NCI-H1694 (cell line): ENCODE data around the gene SLC16A3.
"Not testable (repeated sequence)": the region's sequence is repeated elsewhere in the genome, so short reads cannot be mapped to it uniquely, and the experiment has no call there.

Experiments used
- DNase-seq: peaks from one replicate; lab custom pipeline; 2025; lab: John Stamatoyannopoulos, UW

SLC16A3 gene

GRCh38 chr17:82228842-82229697 lies at the start of gene SLC16A3:
SLC16A3 (plus strand) TSS chr17:82229042; CDS start chr17:82236009, 6,967 bp downstream.
- no peak for DNase-seq

GRCh38 chr17:82179412-82179811 lies 49.4 kb upstream of the SLC16A3 start:
- DNase-seq = no peak

GRCh38 chr17:82179946-82180475 lies 48.8 kb upstream of the SLC16A3 start:
- DNase-seq = no peak

DNA sequence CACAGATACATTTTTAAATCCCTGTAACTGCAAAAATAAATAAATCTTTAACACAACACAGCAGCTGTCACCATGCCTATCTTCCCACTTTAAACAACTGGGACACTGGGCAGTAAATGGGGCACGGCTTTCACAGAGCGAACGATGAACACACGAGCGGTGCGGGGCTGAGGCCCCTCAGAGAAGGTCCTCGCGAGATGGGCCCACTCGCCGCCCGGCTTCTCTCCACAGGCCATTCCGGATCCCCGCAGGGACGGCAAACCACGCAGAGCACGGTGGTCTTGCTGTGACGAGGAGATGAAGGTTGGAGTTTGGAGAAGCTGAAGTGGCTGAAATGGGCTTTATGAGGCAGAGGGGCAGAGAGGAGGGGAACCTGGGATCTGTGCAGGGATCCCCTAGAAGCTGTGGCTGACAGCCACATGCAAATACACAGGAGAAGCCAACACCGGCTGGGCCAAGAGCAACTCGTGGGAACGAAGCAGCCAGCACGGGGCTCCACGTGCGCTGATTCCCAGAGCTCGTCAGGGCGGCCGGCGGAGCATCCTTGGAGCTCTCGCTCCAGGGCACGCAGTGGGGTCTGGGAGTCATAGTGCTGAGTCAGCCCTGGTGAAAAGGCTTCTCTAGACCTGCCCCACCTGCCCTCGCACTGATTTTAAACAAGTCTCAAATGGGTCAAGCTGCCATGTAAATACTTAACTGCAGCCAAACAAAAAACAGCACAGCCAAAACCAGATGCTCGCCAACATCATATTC lies 47.9 kb upstream of the SLC16A3 start:
- DNase-seq = peak; percentile 44

- no peak for DNase-seq
These were observed 44.1 kb upstream of the SLC16A3 start for GRCh38 chr17:82184761-82185160.

DNA sequence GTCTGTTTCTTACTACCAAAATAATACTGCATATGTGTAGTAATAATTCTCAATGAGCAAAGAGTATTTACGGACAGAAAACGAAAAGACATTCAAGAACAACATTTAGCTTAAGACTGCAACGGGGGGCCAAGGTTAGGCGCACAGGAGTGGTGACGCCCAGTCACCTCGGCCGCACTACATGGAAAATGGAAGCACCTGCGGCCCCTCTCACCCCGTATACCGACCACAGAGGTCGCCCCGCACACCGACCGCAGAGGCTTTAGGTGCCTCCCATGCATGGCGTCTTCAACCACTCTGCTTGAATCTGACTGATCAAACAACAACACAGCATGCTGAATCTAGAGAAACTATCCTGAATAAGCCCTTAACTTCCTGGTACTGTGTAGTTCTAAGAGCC lies 42.6 kb upstream of the SLC16A3 start:
- no peak for DNase-seq

DNA sequence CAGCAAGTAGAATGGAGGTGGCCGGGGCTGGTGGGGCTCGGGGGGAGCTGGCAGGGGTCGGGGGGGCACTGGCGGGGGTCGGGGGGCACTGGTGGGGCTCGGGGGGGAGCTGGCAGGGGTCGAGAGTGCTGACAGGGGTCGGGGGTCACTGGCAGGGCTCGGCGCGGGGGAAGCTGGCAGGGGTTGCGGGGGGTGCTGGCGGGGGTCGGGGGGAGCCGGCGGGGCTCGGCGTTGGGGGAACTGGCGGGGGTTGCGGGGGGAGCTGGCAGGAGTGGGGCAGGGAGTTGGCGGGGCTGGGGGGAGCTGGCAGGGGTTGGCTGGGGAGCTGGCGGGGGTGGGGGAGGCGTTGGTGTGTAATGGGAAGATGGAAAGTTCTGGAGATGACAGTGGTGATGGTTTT lies 41.3 kb upstream of the SLC16A3 start:
- no peak for DNase-seq

DNA sequence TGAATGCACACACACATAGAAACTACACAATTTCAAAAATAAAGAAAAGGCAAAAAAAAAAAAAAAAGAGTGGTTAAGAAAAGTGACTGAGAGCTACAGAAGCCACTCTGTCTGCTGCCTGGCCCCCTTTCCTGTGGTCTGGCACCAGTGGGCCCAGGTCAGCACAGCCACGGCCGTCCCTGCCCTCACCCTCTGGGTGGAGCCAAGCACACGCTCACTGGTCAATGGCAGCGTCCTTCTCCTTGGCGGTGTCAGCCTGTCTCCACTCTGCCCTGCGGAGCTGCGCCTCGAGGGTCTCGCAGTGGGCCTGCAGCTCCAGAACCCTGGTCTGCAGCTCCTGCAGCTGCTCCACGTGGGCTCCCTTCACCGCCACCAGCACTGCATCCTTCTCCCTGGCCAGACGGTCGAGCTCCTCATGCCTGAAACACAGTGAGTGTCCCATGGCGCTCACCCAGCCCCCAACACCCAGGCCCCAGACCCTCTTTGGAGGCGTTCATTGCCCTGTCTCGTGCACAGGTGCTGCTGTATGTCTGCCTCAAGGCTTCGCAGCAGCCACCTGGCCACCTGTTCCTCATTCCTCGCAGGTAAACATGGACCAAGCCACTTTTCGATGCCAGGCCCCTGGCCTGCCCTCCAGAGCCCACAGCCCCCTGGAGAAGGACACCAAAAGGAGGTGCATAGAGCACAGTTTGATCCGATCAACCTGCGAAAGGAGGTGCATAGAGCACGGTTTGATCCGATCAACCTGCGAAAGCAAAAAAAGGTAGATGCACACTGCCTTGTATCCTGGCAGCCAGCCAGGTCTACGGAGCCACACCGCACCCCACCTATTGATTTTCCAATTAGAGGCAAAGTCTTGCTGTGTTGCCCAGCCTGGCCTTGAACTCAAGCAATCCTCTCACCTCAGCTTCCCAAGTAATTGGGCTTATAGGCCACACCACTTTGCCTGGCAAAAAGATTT lies 40.6 kb upstream of the SLC16A3 start:
- no peak for DNase-seq

GRCh38 chr17:82193050-82193449 lies 35.8 kb upstream of the SLC16A3 start:
- not testable (repeated sequence) for DNase-seq

DNA sequence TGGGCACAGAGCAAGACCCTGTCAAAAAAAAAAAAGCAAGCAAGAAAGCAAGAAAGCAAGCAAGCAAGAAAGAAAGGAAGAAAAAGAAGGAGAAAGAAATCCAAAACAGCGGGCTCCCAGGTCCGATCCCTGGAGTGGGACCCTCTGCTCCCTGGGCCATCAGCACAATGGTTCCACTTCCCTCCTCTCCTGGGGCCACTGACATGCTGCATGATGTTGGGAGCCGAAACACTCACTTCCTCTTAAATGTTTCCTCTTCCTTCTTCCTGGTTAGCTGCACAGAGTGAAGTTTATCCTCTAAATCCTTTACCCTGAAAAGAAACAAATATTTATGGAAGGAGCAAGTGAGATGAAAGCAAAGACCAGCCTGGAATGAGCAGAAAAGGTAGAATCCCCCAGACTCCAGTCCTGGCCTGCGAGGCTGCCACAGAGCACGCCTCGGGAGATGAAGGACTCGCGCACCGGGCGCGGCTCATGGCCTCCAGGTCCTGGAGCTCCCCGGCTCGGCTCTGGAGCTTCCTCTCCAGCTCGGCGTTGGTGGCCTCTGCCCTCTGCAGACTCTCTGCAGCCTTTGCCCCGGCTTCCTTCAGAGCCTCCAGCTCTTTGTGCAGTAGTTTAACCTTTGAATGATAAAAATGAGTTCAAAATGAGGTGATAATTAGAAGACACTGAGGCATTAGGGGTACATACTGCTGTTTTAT lies 35.2 kb upstream of the SLC16A3 start:
- DNase-seq = no peak

GRCh38 chr17:82194765-82195164 lies 34.1 kb upstream of the SLC16A3 start:
- DNase-seq = no peak

GRCh38 chr17:82195675-82196672 lies 32.9 kb upstream of the SLC16A3 start:
- no peak for DNase-seq

DNA sequence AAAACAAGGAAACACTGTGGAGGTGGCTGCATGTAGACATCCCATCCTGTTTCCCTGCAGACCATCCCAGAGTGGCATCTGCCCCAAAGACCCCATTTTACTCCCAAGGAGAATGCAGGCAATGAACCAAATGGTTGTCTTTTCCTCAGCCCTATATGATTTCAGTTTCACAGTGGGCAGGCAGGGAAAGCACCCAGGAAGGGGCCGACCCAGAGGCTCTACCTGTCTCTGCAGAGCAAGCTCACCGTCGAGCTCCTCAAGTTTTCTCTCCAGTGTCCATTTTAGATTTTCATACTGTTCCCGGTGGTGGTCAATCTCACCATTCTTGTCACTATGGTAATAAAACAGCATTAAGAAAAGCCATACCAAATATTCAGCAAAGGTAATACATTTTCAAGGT lies 30.8 kb upstream of the SLC16A3 start:
- DNase-seq = no peak

GRCh38 chr17:82199496-82199895 lies 29.3 kb upstream of the SLC16A3 start:
- DNase-seq = no peak

DNA sequence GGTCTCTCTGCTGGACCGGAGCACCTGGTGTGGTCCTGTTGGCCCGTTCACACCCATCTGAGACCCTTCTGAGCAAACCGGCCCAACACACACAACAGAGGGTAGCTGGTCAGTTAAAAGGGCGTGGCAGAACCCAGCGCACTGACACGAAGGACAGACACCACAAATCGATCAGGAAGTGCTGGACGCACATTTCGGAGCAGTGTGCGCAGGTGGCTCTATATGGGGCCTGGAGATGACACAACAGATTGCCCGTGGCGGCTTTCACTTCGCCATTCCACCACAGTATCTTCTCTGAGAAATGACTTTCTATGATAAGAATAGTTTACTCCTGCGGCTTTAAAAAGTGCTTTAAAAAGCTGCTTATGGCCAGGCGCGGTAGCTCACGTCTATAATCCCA lies 28.7 kb upstream of the SLC16A3 start:
- no peak for DNase-seq

- no peak for DNase-seq
These were observed 27.9 kb upstream of the SLC16A3 start for GRCh38 chr17:82200743-82201497.

DNA sequence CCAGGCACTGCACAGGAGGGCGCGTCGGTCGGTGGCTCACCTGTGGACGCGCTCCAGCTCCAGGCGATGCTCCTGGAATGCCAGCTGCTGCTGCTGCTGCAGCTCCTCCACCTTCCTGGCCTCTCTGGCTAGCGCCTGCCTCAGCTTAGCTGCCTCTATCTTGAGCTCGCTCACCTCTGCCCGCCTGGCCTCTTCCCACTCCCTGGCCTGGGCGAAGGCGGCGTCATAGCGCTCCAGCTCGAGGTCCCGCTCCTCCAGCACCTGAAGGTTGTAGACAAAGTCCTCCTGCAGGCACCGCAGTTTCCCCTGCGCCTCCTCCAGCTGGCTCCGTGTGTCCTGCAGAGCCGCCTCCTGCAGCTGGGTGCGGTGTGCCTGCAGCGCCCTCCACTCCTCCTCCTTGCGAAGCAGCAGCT lies 27.3 kb upstream of the SLC16A3 start:
- no peak for DNase-seq

DNA sequence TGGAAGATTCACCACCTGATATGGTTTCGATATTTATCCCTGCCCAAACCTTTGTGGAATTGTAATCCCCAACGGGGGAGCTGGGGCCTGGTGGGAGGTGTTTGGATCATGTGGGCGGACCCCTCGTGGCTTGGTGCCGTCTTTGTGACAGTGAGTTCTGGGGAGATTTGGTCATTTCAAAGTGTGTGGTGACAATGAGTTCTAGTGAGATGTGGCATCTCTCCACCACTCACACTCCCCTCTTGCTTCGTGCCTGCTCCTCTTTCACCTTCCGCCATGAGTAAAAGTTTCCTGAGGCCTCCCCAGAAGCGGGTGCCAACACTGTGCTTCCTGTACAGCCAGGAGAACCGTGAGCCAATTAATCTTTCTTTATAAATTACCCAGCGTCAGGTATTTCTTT lies 25.9 kb upstream of the SLC16A3 start:
- DNase-seq = no peak

GRCh38 chr17:82203920-82204319 lies 24.9 kb upstream of the SLC16A3 start:
- DNase-seq = no peak
